K562 treated with DMSO at 1 percent for 24 hours (cell line): ENCODE results near the gene PLCB3. TPM values are rescaled to one million over a fixed set of nuclear protein-coding genes. Genes with fewer than 3 reads are reported as not detected.

Experiments
- total RNA-seq: library from RNA; unstranded; fragments of 300-600 nt; gene quantifications from 2 replicates; pipeline ENCODE4 v1.2.3, GENCODE V29; 2022; ENCODE audit warnings: low read depth; ENCODE audit not compliant: insufficient read depth

PLCB3 gene
- total RNA-seq, 1 experiment from 2014 or later, result 31.5 TPM

GRCh38 chr11:64317961-64318765 is 66.8 kb downstream of the PLCB3 start, which contains the start of gene PRDX5:
Gene PRDX5 (plus strand): TSS chr11:64318121. CDS start chr11:64318216, 95 bp downstream.

Other genes starting within 250 kb of the PLCB3 start
- 0.39 and 0.42 TPM in 2 replicates for gene FLRT1, start 215.6 kb upstream of the PLCB3 start, total RNA-seq
- 74.0 and 92.1 TPM in 2 replicates for gene MACROD1, start 85.4 kb upstream of the PLCB3 start, total RNA-seq
- gene STIP1, start 65.4 kb upstream of the PLCB3 start, total RNA-seq, result 258 and 264 TPM in 2 replicates
- gene FERMT3, start 44.8 kb upstream of the PLCB3 start, total RNA-seq, result 99.5 and 134 TPM in 2 replicates
- 72.1 and 77.0 TPM in 2 replicates for gene TRPT1, start 25.3 kb upstream of the PLCB3 start, total RNA-seq
- 101 and 111 TPM in 2 replicates for gene NUDT22, start 25.3 kb upstream of the PLCB3 start, total RNA-seq
- 89.8 and 99.8 TPM in 2 replicates for gene DNAJC4, start 21.0 kb upstream of the PLCB3 start, total RNA-seq
- gene VEGFB, start 16.9 kb upstream of the PLCB3 start, total RNA-seq, result 94.9 and 104 TPM in 2 replicates
- 137 and 160 TPM in 2 replicates for gene FKBP2, start 10.4 kb upstream of the PLCB3 start, total RNA-seq
- 132 and 144 TPM in 2 replicates for gene PPP1R14B, start 4.6 kb upstream of the PLCB3 start, total RNA-seq
- 91.4 and 115 TPM in 2 replicates for gene BAD, start 33.1 kb downstream of the PLCB3 start, total RNA-seq
- gene GPR137, start 34.3 kb downstream of the PLCB3 start, total RNA-seq, result 72.8 and 80.0 TPM in 2 replicates
- gene KCNK4, start 39.8 kb downstream of the PLCB3 start, total RNA-seq, result not detected in 2 replicates
- 1.5 and 3.7 TPM in 2 replicates for gene CATSPERZ, start 48.8 kb downstream of the PLCB3 start, total RNA-seq
- 92.4 and 101 TPM in 2 replicates for gene ESRRA, start 54.0 kb downstream of the PLCB3 start, total RNA-seq
- gene TRMT112, start 66.0 kb downstream of the PLCB3 start, total RNA-seq, result 362 and 373 TPM in 2 replicates
- gene PRDX5, start 66.6 kb downstream of the PLCB3 start, total RNA-seq, result 542 and 543 TPM in 2 replicates
- 16.6 and 17.1 TPM in 2 replicates for gene CCDC88B, start 88.7 kb downstream of the PLCB3 start, total RNA-seq
- 30.9 and 35.9 TPM in 2 replicates for gene RPS6KA4, start 107.6 kb downstream of the PLCB3 start, total RNA-seq